Mesendoderm (in vitro differentiated cells): ENCODE data around the gene GIPC2.

ENCODE experiments used
- DNase-seq: peaks from one replicate; pipeline ENCODE4 v3.0.0; 2013
- H2AK5ac ChIP-seq: 2 replicates; pipeline ENCODE4 v1.6.1; 2013; ENCODE audit warnings: low read length, inconsistent platforms
- H2BK120ac ChIP-seq: 2 replicates; pipeline ENCODE4 v1.6.1; 2013; ENCODE audit warnings: low read depth, mild to moderate bottlenecking, low read length, moderate library complexity, mixed read lengths
- H2BK15ac ChIP-seq: replicated peaks from 2 replicates; pipeline ENCODE4 v1.6.1; 2013; ENCODE audit warnings: low read depth, mild to moderate bottlenecking, moderate library complexity
- H2BK5ac ChIP-seq: 2 replicates; pipeline ENCODE4 v1.6.1; 2013; ENCODE audit warnings: low read length, inconsistent platforms
- H3K18ac ChIP-seq: 2 replicates; pipeline ENCODE4 v1.6.1; 2013; ENCODE audit warnings: mild to moderate bottlenecking, low read length, mixed read lengths
- H3K23ac ChIP-seq: one replicate; pipeline ENCODE4 v1.6.1; 2013; ENCODE audit warnings: low read length
- H3K27ac ChIP-seq: 2 replicates; pipeline ENCODE4 v1.5.1; 2013; ENCODE audit warnings: low read depth, mild to moderate bottlenecking, inconsistent platforms, low read length, moderate library complexity
- H3K27me3 ChIP-seq: 2 replicates; pipeline ENCODE4 v1.6.1; 2013; ENCODE audit warnings: low read length, control low read depth, mild to moderate bottlenecking, inconsistent platforms; ENCODE audit not compliant: insufficient read depth, poor library complexity
- H3K36me3 ChIP-seq: 2 replicates; pipeline ENCODE4 v1.6.1; 2013; ENCODE audit warnings: low read length, inconsistent platforms; ENCODE audit not compliant: control insufficient read depth, insufficient read depth
- H3K4ac ChIP-seq: one replicate; pipeline ENCODE4 v1.6.1; 2013; ENCODE audit warnings: low read depth, mild to moderate bottlenecking, low read length, moderate library complexity
- H3K4me1 ChIP-seq: 2 replicates; pipeline ENCODE4 v1.6.1; 2013; ENCODE audit warnings: low read depth, low read length, inconsistent platforms; ENCODE audit not compliant: control insufficient read depth
- H3K4me2 ChIP-seq: 2 replicates; pipeline ENCODE4 v1.6.1; 2013; ENCODE audit warnings: low read length
- H3K4me3 ChIP-seq: 2 replicates; pipeline ENCODE4 v1.5.1; 2013; ENCODE audit warnings: mild to moderate bottlenecking, low read length
- H3K56ac ChIP-seq: one replicate; pipeline ENCODE4 v1.6.1; 2013; ENCODE audit warnings: low read length
- H3K79me1 ChIP-seq: 2 replicates; pipeline ENCODE4 v1.6.1; 2013; ENCODE audit warnings: low read length, inconsistent platforms
- H3K79me2 ChIP-seq: 2 replicates; pipeline ENCODE4 v1.6.1; 2013; ENCODE audit warnings: mild to moderate bottlenecking, low read length; ENCODE audit not compliant: control insufficient read depth, insufficient read depth
- H3K9ac ChIP-seq: 2 replicates; pipeline ENCODE4 v1.6.1; 2013; ENCODE audit warnings: low read length, inconsistent platforms
- H4K5ac ChIP-seq: one replicate; pipeline ENCODE4 v1.6.1; 2013; ENCODE audit warnings: low read length
- H4K8ac ChIP-seq: one replicate; pipeline ENCODE4 v1.6.1; 2013; ENCODE audit warnings: low read depth, mild to moderate bottlenecking, control low read depth, low read length, moderate library complexity
- WGBS: extraction: QIAGEN DNeasy Blood & Tissue Kit; methylation state at CpG from one replicate; pipeline ENCODE4 v1.1.7; 2013; ENCODE audit warnings: low lambda C conversion rate, missing lambda C conversion rate; ENCODE audit not compliant: insufficient coverage; ENCODE audit errors: extremely low coverage; 5-methylcytosine and 5-hydroxymethylcytosine counted together

GIPC2 gene

GRCh38 chr1:78040484-78041089, 5.2 kb upstream of the GIPC2 start:
- Histone ChIP-seq H2BK120ac (no peak overlapping the region), H3K9ac (no peak overlapping the region), H3K4me3 (no peak overlapping the region), H3K4me1 (no peaks in the 10 kb centered on the region), H2BK5ac (no peak overlapping the region), H2BK15ac (no peak overlapping the region), H2AK5ac (no peak overlapping the region), H3K18ac (no peak overlapping the region), H4K5ac (no peak overlapping the region), H3K79me1 (no peaks in the 10 kb centered on the region), H3K4me2 (no peak overlapping the region), H3K79me2 (no peaks in the 10 kb centered on the region), H3K56ac (no peak overlapping the region), H3K4ac (no peak overlapping the region), H3K36me3 (no peaks in the 10 kb centered on the region), H4K8ac (no peak overlapping the region), H3K27me3 (peaks cover 5% of the 10 kb centered on the region), H3K27ac (no peak overlapping the region), H3K23ac (no peak overlapping the region)
- DNase-seq = no peak
- WGBS = no CpG with 5 or more reads among the region's 3 CpGs

- Histone ChIP-seq H4K8ac (no peak overlapping the region), H2BK5ac (no peak overlapping the region)
- WGBS = no CpG with 5 or more reads among the region's 3 CpGs
Measured at GRCh38 chr1:78043436-78043835, 2.3 kb upstream of the GIPC2 start.

GRCh38 chr1:78044796-78045562, 787 bp upstream of the GIPC2 start:
- H3K27me3 ChIP-seq = peaks cover 16% of the 10 kb centered on the region
- no peak overlapping the region for H3K27ac ChIP-seq
- no peaks in the 10 kb centered on the region for H3K79me2 ChIP-seq
- H2BK5ac ChIP-seq = no peak overlapping the region
- H2BK120ac ChIP-seq = no peak overlapping the region
- no peak for DNase-seq
- no peak overlapping the region for H4K8ac ChIP-seq
- no peak overlapping the region for H4K5ac ChIP-seq
- H3K9ac ChIP-seq = no peak overlapping the region
- no peak overlapping the region for H3K18ac ChIP-seq
- H3K4me3 ChIP-seq = no peak overlapping the region
- no peak overlapping the region for H3K4ac ChIP-seq
- no peaks in the 10 kb centered on the region for H3K4me1 ChIP-seq
- H2BK15ac ChIP-seq = no peak overlapping the region
- H3K56ac ChIP-seq = no peak overlapping the region
- WGBS = no CpG with 5 or more reads among the region's 14 CpGs
- H3K36me3 ChIP-seq = no peaks in the 10 kb centered on the region
- no peak overlapping the region for H3K23ac ChIP-seq
- no peaks in the 10 kb centered on the region for H3K79me1 ChIP-seq
- no peak overlapping the region for H3K4me2 ChIP-seq
- H2AK5ac ChIP-seq = no peak overlapping the region

More at GRCh38 chr1:78043436-78043835, 2.3 kb upstream of the GIPC2 start:
- Histone ChIP-seq H3K18ac (no peak overlapping the region), H2BK120ac (no peak overlapping the region), H3K4me2 (no peak overlapping the region), H2AK5ac (no peak overlapping the region), H3K4ac (no peak overlapping the region), H4K5ac (no peak overlapping the region), H3K79me2 (no peaks in the 10 kb centered on the region), H3K56ac (no peak overlapping the region), H3K27me3 (peaks cover 16% of the 10 kb centered on the region), H3K79me1 (no peaks in the 10 kb centered on the region), H3K4me1 (no peaks in the 10 kb centered on the region), H2BK15ac (no peak overlapping the region), H3K23ac (no peak overlapping the region), H3K9ac (no peak overlapping the region), H3K4me3 (no peak overlapping the region), H3K36me3 (no peaks in the 10 kb centered on the region), H3K27ac (no peak overlapping the region)
- no peak for DNase-seq

- no peak overlapping the region for H2AK5ac ChIP-seq
- H4K8ac ChIP-seq = peak overlapping the region; percentile 30
- no peaks in the 10 kb centered on the region for H3K36me3 ChIP-seq
- H3K79me1 ChIP-seq = no peaks in the 10 kb centered on the region
- no peak overlapping the region for H2BK5ac ChIP-seq
- no peak overlapping the region for H2BK15ac ChIP-seq
- H3K79me2 ChIP-seq = no peaks in the 10 kb centered on the region
- no peaks in the 10 kb centered on the region for H3K4me1 ChIP-seq
- H2BK120ac ChIP-seq = no peak overlapping the region
- H3K9ac ChIP-seq = peak overlapping the region; percentile 74
- H3K27ac ChIP-seq = no peak overlapping the region
- H3K23ac ChIP-seq = no peak overlapping the region
- peaks cover 16% of the 10 kb centered on the region for H3K27me3 ChIP-seq
- H4K5ac ChIP-seq = no peak overlapping the region
- DNase-seq = no peak
- peak overlapping the region; percentile 84 for H3K56ac ChIP-seq
- H3K4ac ChIP-seq = no peak overlapping the region
- peak overlapping the region; percentile 16 for H3K4me3 ChIP-seq
- no CpG with 5 or more reads among the region's 19 CpGs for WGBS
- no peak overlapping the region for H3K18ac ChIP-seq
- peak overlapping the region; percentile 85 for H3K4me2 ChIP-seq
Measured at GRCh38 chr1:78045563-78045925, 222 bp upstream of the GIPC2 start.

GRCh38 chr1:78047106-78047505, 1.3 kb downstream of the GIPC2 start:
- WGBS = no CpG with 5 or more reads among the region's 5 CpGs
- no peaks in the 10 kb centered on the region for H3K4me1 ChIP-seq
- H2BK15ac ChIP-seq = no peak overlapping the region
- no peak for DNase-seq
- H3K18ac ChIP-seq = no peak overlapping the region
- no peak overlapping the region for H3K9ac ChIP-seq
- H3K79me1 ChIP-seq = no peaks in the 10 kb centered on the region
- H3K4me3 ChIP-seq = no peak overlapping the region
- no peak overlapping the region for H2AK5ac ChIP-seq
- H3K27ac ChIP-seq = no peak overlapping the region
- H2BK5ac ChIP-seq = no peak overlapping the region
- H2BK120ac ChIP-seq = no peak overlapping the region
- H3K36me3 ChIP-seq = no peaks in the 10 kb centered on the region
- H3K23ac ChIP-seq = no peak overlapping the region
- no peaks in the 10 kb centered on the region for H3K79me2 ChIP-seq
- H4K5ac ChIP-seq = no peak overlapping the region
- peaks cover 16% of the 10 kb centered on the region for H3K27me3 ChIP-seq
- H3K56ac ChIP-seq = no peak overlapping the region
- H3K4ac ChIP-seq = no peak overlapping the region
- no peak overlapping the region for H4K8ac ChIP-seq
- H3K4me2 ChIP-seq = no peak overlapping the region
